DOHH2 (cell line): ENCODE data around the gene FCN2.

Experiments used
- EZH2phosphoT487 ChIP-seq: fragments of 200-600 bp; sonication (generic); IDR thresholded peaks from 2 replicates; pipeline ENCODE4 v1.6.1; 2017; ENCODE audit warnings: borderline replicate concordance, mild to moderate bottlenecking, antibody characterized with exemption, low read length, moderate library complexity, mixed read lengths
- TF ChIP-seq, protein P1 (sequence below): fragments of 200-600 bp; sonication (generic); IDR thresholded peaks from one replicate; pipeline ENCODE4 v1.5.1; 2014; ENCODE audit warnings: antibody characterized with exemption, mild to moderate bottlenecking, low read depth, low read length; ENCODE audit not compliant: poor library complexity, severe bottlenecking

GRCh38 chr9:134929193-134930158 is 48.9 kb downstream of the FCN2 start:
- no peak for TF ChIP-seq EZH2phosphoT487
- TF ChIP-seq, protein P1, sequence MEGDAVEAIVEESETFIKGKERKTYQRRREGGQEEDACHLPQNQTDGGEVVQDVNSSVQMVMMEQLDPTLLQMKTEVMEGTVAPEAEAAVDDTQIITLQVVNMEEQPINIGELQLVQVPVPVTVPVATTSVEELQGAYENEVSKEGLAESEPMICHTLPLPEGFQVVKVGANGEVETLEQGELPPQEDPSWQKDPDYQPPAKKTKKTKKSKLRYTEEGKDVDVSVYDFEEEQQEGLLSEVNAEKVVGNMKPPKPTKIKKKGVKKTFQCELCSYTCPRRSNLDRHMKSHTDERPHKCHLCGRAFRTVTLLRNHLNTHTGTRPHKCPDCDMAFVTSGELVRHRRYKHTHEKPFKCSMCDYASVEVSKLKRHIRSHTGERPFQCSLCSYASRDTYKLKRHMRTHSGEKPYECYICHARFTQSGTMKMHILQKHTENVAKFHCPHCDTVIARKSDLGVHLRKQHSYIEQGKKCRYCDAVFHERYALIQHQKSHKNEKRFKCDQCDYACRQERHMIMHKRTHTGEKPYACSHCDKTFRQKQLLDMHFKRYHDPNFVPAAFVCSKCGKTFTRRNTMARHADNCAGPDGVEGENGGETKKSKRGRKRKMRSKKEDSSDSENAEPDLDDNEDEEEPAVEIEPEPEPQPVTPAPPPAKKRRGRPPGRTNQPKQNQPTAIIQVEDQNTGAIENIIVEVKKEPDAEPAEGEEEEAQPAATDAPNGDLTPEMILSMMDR, result no peak
